ENCODE measurements around the gene ERBB2. TPM values are rescaled to one million over a fixed set of nuclear protein-coding genes. Genes with fewer than 3 reads are reported as not detected.
"Not testable (repeated sequence)": the region's sequence is repeated elsewhere in the genome, so short reads cannot be mapped to it uniquely, and the experiment has no call there.

ERBB2 gene
- total and polyA plus RNA-seq, 4 donors, result 32.2 to 130 (median 79.5) TPM

DNA sequence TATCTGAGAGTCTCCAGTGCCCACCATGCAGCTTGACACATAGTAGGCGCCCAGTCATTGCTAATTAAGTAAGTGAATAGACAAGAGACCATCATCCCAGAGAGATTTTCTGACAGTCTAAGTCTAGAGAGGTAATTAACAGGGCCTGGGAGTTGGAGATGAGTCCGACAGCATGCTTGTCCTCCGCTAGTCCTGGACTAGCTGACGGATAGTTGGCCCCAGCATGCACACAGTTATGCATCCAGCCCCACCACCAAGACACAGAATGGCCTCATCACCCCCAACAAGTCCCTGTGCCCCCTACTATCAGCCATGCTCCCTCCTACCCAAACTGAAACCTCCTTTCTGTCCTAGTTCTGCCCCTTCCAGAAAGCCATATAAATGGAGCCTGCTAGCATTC is 47.9 kb downstream of the ERBB2 start:
- no peak for TF ChIP-seq CTCF (IDR thresholded peaks at IDR 0.05; ENCODE audit: control extremely low read depth, extremely low read depth)
- Histone ChIP-seq H3K4me1 (ENCODE audit: control insufficient read depth in 5 of 5, insufficient read depth in 5 of 5, low read length in 5 of 5) (peaks cover 0 to 7% (median 0%) of the 10 kb centered on the region in 5 donors), H3K4me3 (no peak overlapping the region), H3K9ac (ENCODE audit: insufficient read depth in 1 of 2, low read length in 2 of 2) (no peak overlapping the region), H3K36me3 (ENCODE audit: control insufficient read depth in 4 of 4, insufficient read depth in 4 of 4, low read length in 4 of 4) (peaks cover 0 to 9% (median 0%) of the 10 kb centered on the region in 4 donors), H3K9me3 (ENCODE audit: control insufficient read depth in 4 of 4, insufficient read depth in 3 of 4, low read length in 3 of 4) (no peaks in the 10 kb centered on the region), H3K27ac (ENCODE audit: low read depth in 1 of 2, low read length in 1 of 2) (no peak overlapping the region), H3K27me3 (ENCODE audit: control insufficient read depth in 3 of 3, insufficient read depth in 3 of 3, low read length in 2 of 3) (no peaks in the 10 kb centered on the region)
- DNase-seq (no peak), ATAC-seq (ENCODE audit: insufficient read depth, low FRiP score) (no peak)
- WGBS, 2 donors, result 94% methylated on average over 4 of the region's 4 CpGs

GRCh38 chr17:39748444-39749034 is 48.7 kb downstream of the ERBB2 start:
- 86 to 89% methylated on average over 8 of the region's 8 CpGs for WGBS, 2 donors
- H3K9ac ChIP-seq (ENCODE audit: insufficient read depth in 1 of 2, low read length in 2 of 2), result not testable (repeated sequence)

GRCh38 chr17:39750131-39751015 is 50.5 kb downstream of the ERBB2 start:
- WGBS, 2 donors, result 68 to 77% methylated on average over 9 of the region's 9 CpGs
- Histone ChIP-seq H3K4me3 (no peak overlapping the region), H3K27me3 (ENCODE audit: control insufficient read depth in 3 of 3, insufficient read depth in 3 of 3, low read length in 2 of 3) (no peaks in the 10 kb centered on the region), H3K27ac (ENCODE audit: low read depth in 1 of 2, low read length in 1 of 2) (no peak overlapping the region), H3K9me3 (ENCODE audit: control insufficient read depth in 4 of 4, insufficient read depth in 3 of 4, low read length in 3 of 4) (no peaks in the 10 kb centered on the region), H3K4me1 (ENCODE audit: control insufficient read depth in 5 of 5, insufficient read depth in 5 of 5, low read length in 5 of 5) (peaks cover 0 to 12% (median 0%) of the 10 kb centered on the region in 5 donors), H3K9ac (ENCODE audit: insufficient read depth in 1 of 2, low read length in 2 of 2) (no peak overlapping the region), H3K36me3 (ENCODE audit: control insufficient read depth in 4 of 4, insufficient read depth in 4 of 4, low read length in 4 of 4) (no peaks in the 10 kb centered on the region)
- no peak for ATAC-seq (ENCODE audit: insufficient read depth, low FRiP score)
- no peak for DNase-seq
- TF ChIP-seq CTCF (IDR thresholded peaks at IDR 0.05; ENCODE audit: control extremely low read depth, extremely low read depth), result no peak

More at GRCh38 chr17:39748444-39749034, 48.7 kb downstream of the ERBB2 start:
- not testable (repeated sequence) for H3K36me3 ChIP-seq (ENCODE audit: control insufficient read depth in 4 of 4, insufficient read depth in 4 of 4, low read length in 4 of 4); H3K27ac ChIP-seq (ENCODE audit: low read depth in 1 of 2, low read length in 1 of 2); DNase-seq; H3K4me3 ChIP-seq; H3K4me1 ChIP-seq (ENCODE audit: control insufficient read depth in 5 of 5, insufficient read depth in 5 of 5, low read length in 5 of 5); ATAC-seq (ENCODE audit: insufficient read depth, low FRiP score); H3K27me3 ChIP-seq (ENCODE audit: control insufficient read depth in 3 of 3, insufficient read depth in 3 of 3, low read length in 2 of 3); H3K9me3 ChIP-seq (ENCODE audit: control insufficient read depth in 4 of 4, insufficient read depth in 3 of 4, low read length in 3 of 4)

DNA sequence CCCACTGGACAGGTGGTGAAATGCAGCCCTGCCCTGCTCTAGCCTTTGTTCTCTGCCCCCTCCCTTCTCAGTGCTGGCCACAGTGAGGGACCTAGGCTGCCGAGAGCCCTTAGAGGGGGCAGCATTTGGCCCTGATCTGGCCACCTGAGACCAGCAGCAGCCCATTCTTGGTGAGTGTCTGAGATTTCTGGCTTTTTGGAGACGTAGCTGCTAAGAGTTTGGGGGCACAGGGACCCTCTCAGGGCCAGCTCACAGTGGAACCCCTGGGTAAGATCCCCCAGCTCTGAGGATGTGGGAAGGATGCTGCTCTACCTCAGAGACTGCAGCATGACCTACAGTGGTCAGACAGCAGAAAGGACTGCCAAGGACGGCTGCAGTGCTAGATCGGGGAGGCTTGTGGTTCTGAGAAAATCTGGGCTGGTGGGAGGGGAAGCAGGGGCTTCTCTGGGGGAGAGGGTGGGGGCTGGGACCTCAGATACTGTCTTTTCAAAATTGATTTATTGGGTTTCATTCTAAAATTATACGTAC is 51.2 kb downstream of the ERBB2 start:
- 72 to 84% methylated on average over 5 of the region's 5 CpGs for WGBS, 2 donors
- H3K36me3 ChIP-seq (ENCODE audit: control insufficient read depth in 4 of 4, insufficient read depth in 4 of 4, low read length in 4 of 4), result no peaks in the 10 kb centered on the region
- no peaks in the 10 kb centered on the region for H3K27me3 ChIP-seq (ENCODE audit: control insufficient read depth in 3 of 3, insufficient read depth in 3 of 3, low read length in 2 of 3)
- DNase-seq (no peak), ATAC-seq (ENCODE audit: insufficient read depth, low FRiP score) (no peak)
- H3K4me3 ChIP-seq, result no peak overlapping the region
- no peak overlapping the region for H3K27ac ChIP-seq (ENCODE audit: low read depth in 1 of 2, low read length in 1 of 2)
- no peaks in the 10 kb centered on the region for H3K9me3 ChIP-seq (ENCODE audit: control insufficient read depth in 4 of 4, insufficient read depth in 3 of 4, low read length in 3 of 4)
- H3K4me1 ChIP-seq (ENCODE audit: control insufficient read depth in 5 of 5, insufficient read depth in 5 of 5, low read length in 5 of 5), result peaks cover 0 to 18% (median 0%) of the 10 kb centered on the region in 5 donors
- no peak overlapping the region for H3K9ac ChIP-seq (ENCODE audit: insufficient read depth in 1 of 2, low read length in 2 of 2)
- no peak for TF ChIP-seq CTCF (IDR thresholded peaks at IDR 0.05; ENCODE audit: control extremely low read depth, extremely low read depth)

Data from lung (tissue), 12 donors.